Inferior parietal cortex (tissue), 1 donor: ENCODE measurements around the gene KCNH1.
"Not testable (repeated sequence)": the region's sequence is repeated elsewhere in the genome, so short reads cannot be mapped to it uniquely, and the experiment has no call there.

ENCODE experiments used
- DNase-seq: peaks from one replicate; pipeline ENCODE4 v3.0.0-alpha.2; 2016; ENCODE audit errors: extremely low spot score

The KCNH1 gene

GRCh38 chr1:211013346-211014240 is 120.4 kb downstream of the KCNH1 start:
- DNase-seq: no peak

- not testable (repeated sequence) for DNase-seq
Observed at GRCh38 chr1:211011128-211011527, 122.8 kb downstream of the KCNH1 start.

GRCh38 chr1:211009944-211010343 is 124.0 kb downstream of the KCNH1 start:
- DNase-seq: no peak

- no peak for DNase-seq
Observed at GRCh38 chr1:211007830-211008229, 126.1 kb downstream of the KCNH1 start.

DNA sequence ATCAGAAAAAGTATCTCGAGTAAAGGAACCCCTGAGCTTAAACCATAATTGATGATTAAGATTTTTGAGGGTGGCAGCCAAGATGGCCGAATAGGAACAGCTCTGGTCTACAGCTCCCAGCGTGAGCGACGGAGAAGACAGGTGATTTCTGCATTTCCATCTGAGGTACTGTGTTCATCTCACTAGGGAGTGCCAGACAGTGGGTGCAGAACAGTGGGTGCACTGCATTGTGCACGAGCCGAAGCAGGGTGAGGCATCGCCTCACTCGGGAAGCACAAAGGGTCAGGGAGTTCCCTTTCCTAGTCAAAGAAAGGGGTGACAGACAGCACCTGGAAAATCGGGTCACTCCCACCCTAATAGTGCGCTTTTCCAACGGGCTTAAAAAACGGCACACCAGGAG is 138.0 kb downstream of the KCNH1 start:
- DNase-seq: not testable (repeated sequence)

DNA sequence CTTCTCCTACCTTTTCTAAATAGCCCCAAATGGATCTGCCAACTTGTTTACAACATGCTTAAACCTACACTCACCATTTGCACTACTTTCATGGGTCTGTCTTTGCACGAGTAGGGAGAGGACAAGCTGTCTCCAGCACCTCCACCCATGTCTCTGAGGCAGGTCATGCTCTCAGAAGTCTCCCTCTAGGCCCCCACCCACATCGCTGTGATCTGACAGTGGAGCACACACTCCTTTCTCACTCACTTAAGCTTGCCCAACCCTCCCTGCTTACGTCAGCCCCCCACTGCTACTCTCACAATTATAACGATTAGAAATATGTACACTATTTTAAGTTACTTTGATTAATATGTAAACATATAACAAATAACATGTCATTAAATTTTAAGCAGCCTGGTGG is 141.1 kb downstream of the KCNH1 start:
- no peak for DNase-seq

DNA sequence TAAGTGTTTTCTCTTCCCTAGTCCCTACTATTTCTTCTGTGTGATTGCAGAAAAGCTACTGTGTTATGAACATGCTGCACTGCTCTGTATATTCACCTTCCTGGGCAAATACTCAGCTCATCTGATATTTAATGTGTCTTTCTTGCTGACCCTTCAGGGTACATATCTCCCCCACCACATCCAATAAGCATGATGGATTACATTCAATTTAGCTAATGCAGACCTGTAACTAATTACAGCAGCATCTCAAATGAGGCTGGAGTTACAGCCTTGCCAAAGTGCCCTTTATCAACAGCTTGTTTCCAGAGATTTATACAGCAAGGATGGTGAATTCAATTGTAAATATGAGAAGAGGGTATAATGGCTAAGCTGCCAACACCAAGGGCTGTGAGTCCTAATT is 144.0 kb downstream of the KCNH1 start:
- DNase-seq: peak; percentile 0

- DNase-seq: peak; percentile 58
Observed at GRCh38 chr1:210981490-210981889, 152.5 kb downstream of the KCNH1 start.

DNA sequence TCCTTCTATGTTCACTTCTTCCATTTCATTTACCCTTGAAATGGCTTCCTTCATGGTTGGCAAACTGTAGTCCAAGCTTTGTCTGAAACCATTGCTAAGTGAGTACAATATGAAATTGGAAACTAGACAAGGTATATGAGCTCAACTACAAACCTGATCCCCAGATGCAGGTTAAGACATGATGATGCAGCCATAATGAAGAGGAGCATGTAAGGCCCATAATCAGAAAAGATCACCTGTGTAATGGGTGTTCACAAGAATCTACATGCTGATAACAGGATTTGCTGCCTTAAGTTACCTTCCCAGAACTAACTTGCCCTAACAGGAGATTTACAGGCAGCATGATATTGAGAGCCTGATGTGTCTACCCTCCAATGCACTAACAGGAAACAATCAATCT is 153.9 kb downstream of the KCNH1 start:
- DNase-seq: no peak

- no peak for DNase-seq
Observed at GRCh38 chr1:210978974-210979354, 155.0 kb downstream of the KCNH1 start.

DNA sequence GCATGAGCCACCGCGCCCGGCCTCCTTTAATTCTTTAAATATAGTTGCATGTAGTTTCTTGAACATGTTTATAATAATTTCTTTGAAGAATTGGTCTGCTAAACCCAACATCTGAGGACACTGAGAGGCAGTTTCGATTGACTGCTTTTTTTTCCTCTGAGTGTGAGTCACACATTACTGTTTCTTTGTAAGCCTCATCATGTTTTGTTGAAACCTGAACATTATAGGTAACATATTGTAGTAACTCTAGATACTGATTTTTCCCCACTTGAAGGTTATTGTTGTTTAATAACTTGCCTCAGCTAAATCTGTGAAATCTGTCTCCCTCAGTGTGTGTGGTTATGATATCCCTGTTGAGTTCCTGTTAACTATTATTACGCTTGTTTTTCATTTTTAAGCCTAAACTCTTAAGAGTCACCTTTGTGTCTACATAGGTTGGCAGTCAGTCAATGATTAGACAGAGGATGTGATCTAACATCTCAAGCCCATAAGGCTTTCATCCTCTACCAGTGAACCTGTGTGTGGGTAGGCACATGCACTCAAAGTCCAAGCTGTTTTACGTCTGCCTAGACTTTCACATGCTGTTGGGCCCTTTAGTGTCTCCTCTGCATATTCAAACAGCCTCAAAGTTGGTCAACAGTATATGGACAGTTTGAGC is 155.5 kb downstream of the KCNH1 start:
- DNase-seq: no peak

DNA sequence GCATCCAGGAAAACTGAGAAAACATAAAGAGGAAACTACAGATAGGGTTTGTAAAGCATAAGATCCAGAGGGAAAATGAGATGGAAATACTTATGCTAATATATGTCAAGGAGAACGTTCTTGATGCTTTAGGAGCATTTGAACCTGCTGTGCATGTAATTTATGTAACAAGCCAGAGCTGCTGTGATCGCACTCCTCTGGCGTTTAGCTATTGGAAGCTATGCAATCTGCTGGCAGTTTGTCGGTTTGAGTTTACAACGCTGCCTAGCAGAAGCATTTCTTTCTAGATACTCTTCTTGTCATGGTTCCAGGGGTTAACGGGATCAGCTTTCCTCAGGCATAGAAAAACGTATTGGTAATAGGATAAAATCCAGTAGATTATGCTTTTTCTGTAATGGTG is 182.7 kb downstream of the KCNH1 start:
- peak; percentile 42 for DNase-seq

- DNase-seq: not testable (repeated sequence)
Observed at GRCh38 chr1:210949940-210950546, 183.9 kb downstream of the KCNH1 start.

- DNase-seq: no peak
Observed at GRCh38 chr1:210949489-210949888, 184.5 kb downstream of the KCNH1 start.

DNA sequence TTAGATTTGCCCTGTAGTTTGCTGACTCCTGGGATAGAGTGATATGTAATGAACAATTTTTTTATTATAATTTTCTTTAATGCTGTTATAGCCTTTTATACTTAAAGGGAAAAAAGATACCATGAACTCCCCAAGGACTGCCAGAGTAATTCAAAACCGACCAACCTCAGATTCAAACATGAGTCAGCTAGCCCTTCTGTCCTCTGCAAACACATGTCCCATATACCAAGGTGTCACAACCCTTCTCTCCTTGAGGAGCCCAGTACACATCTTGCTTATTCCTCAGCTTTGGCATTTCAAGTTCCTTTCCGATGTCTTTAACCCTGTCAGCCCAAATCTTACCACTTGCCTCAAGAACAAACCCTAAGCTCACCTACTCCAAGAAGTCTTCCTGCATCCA is 184.9 kb downstream of the KCNH1 start:
- DNase-seq: no peak

DNA sequence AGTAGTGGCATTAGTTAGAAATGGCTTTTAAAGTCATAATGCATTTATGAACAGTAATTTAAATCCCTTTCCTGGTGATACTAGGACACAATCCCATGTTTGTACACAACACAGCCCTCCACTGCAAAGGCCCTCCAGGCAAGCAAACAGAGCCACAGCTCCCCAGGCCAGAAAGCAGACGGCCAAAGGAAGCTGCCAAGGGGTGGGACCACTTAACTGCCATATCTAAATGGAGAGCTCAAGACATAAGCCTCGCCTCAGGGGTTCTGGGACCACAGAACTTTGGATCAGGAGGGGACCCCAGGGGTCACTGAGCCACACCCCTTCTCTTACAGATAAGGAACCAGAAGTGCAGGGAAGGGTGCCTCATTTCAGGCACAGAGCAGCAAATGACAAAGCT is 189.7 kb downstream of the KCNH1 start:
- DNase-seq: no peak

GRCh38 chr1:210942513-210942912 is 191.4 kb downstream of the KCNH1 start:
- no peak for DNase-seq

DNA sequence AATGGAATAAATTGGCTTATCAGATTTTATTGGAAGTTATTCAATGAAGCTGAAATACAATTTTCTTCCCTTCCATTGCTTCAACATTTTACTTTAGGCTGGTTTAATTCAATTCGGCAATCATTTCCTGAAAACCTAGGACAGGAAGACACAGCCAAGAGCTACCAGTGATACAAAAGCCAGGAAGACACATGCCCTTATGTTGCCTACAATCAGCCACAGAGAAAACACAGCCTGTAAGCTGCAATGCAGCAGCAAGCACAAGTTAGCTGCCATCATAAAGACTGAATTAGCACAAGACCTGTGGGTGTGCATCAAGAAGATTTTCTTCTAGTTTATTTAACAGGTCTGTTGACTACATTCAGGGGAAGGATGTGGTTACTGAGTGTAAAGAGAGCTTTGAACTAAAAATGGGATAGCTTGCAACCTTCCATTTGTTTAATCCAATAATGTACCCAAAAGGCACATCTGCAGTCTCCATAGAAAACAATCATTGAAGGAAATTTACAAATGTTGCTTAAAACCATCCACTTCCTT is 193.8 kb downstream of the KCNH1 start:
- DNase-seq: no peak

- DNase-seq: no peak
Observed at GRCh38 chr1:210938416-210938925, 195.5 kb downstream of the KCNH1 start.

DNA sequence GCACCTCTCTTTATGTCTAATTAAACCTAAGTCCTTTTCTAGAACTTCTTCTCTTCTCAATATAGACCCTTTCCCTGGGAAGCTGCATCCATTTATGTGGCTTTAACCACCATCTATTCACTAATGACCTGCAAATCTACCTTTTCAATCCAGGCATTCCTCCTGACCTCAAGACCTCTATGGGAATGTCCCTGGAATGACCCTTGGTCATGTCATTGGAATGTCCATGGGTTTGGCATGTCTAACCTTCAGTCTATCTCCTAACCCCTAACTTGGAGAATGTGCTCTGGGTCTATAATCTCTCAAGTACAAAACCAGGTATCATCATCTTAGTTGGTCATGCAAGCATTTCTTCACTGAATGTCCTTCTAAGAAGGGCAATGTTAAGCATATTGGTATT is 196.1 kb downstream of the KCNH1 start:
- no peak for DNase-seq

- DNase-seq: no peak
Observed at GRCh38 chr1:210935905-210936304, 198.0 kb downstream of the KCNH1 start.

DNA sequence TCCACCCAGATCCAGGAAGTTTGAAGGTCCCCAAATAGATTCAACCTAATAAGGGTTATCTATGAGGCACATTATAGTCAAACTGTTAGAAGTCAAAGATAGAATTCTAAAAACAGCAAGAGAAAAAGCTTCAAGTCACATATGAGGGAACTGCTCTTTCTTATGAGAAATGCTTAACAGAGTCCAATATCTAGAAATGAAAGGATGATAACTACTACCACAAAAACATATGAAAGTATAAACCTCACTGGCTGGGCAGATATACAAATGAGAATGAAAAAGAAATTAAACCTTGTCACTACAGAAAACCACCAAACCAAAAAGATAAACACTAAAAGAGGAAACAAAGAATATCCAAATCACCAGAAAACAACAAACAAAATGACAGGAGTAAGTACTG is 201.8 kb downstream of the KCNH1 start:
- DNase-seq: no peak
